C4-2B (cell line): ENCODE results near the gene FRMPD1.

Experiments used
- H3K27ac ChIP-seq: fragments of 450-650 bp; 2 replicates; pipeline ENCODE4 v1.5.1; 2017
- ZFX ChIP-seq: fragments of 450-650 bp; IDR thresholded peaks from 2 replicates; pipeline ENCODE4 v1.6.1; 2017
- TF ChIP-seq, protein P1 (sequence below): fragments of 450-650 bp; conservative IDR thresholded peaks from 2 replicates; pipeline ENCODE4 v1.5.1; 2017; ENCODE audit warnings: mild to moderate bottlenecking

FRMPD1 gene

DNA sequence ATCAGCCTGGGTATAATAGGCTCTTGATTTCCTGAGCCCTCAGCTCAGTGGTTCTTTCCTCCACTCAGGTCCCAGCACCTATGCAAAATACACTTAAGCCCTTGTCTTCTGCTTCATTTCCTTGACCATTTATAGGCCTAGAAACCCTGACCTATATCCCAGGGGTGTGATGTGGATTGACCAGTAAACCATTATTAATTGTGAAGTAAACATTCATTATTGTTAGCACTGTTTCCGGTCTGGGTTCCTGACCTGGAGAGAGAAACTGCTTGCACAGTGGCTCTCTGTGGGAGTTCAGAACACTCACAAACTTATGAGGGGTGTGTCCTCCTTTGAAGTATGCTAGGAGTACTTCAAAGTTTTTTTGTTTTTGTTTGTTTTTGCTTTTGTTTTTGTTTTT lies 38.8 kb upstream of the FRMPD1 start:
- H3K27ac ChIP-seq, result no peak overlapping the region
- no peak for TF ChIP-seq ZFX
- TF ChIP-seq, protein P1, sequence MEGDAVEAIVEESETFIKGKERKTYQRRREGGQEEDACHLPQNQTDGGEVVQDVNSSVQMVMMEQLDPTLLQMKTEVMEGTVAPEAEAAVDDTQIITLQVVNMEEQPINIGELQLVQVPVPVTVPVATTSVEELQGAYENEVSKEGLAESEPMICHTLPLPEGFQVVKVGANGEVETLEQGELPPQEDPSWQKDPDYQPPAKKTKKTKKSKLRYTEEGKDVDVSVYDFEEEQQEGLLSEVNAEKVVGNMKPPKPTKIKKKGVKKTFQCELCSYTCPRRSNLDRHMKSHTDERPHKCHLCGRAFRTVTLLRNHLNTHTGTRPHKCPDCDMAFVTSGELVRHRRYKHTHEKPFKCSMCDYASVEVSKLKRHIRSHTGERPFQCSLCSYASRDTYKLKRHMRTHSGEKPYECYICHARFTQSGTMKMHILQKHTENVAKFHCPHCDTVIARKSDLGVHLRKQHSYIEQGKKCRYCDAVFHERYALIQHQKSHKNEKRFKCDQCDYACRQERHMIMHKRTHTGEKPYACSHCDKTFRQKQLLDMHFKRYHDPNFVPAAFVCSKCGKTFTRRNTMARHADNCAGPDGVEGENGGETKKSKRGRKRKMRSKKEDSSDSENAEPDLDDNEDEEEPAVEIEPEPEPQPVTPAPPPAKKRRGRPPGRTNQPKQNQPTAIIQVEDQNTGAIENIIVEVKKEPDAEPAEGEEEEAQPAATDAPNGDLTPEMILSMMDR, result no peak

DNA sequence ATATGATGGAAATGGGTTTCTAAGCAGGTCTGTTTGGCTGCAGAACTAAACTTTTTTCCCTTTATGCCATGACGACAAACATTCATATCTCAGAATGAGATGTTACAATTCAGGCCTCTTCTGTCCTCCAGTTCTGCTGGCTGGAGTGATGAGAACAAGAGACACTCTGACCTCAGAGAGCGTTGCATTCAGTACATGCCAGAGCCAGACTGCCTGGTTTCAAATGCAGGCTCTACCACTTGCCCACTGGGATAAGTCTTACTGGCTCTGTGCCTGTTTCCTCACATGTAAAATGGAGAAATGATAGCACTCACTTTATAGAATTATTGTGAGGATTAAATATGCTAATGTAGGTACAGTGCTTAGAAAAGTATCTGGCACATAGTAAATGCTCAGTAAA lies 33.6 kb upstream of the FRMPD1 start:
- no peak for TF ChIP-seq ZFX
- TF ChIP-seq, protein P1, result no peak
- H3K27ac ChIP-seq, result no peak overlapping the region

- H3K27ac ChIP-seq, result no peak overlapping the region
- no peak for TF ChIP-seq ZFX
- TF ChIP-seq, protein P1, result no peak
These were observed 32.9 kb upstream of the FRMPD1 start for GRCh38 chr9:37617832-37618231.

GRCh38 chr9:37618817-37619216 lies 31.9 kb upstream of the FRMPD1 start:
- no peak overlapping the region for H3K27ac ChIP-seq
- no peak for TF ChIP-seq ZFX
- TF ChIP-seq, protein P1, result no peak

DNA sequence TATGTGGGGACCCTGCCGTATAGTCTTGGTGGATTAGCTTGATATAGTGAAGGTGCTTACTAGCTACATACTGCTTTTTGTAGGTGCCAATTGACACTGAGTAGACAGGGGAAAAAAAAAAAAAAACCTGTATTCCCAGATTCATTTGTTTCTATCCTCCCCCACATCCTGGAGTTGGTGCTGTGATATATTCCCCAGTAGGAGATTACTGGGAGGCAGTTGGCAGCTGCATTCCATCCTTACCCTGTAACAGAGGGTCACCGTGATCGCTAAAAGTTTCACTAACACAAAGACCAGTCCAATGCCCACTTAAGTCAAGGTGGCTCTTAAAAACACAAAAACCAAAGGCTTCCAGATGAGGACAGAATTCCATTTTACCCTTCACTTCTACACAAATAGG lies 30.9 kb upstream of the FRMPD1 start:
- TF ChIP-seq ZFX, result no peak
- TF ChIP-seq, protein P1, result no peak
- no peak overlapping the region for H3K27ac ChIP-seq

GRCh38 chr9:37620396-37620795 lies 30.4 kb upstream of the FRMPD1 start:
- H3K27ac ChIP-seq, result no peak overlapping the region
- TF ChIP-seq ZFX, result no peak

DNA sequence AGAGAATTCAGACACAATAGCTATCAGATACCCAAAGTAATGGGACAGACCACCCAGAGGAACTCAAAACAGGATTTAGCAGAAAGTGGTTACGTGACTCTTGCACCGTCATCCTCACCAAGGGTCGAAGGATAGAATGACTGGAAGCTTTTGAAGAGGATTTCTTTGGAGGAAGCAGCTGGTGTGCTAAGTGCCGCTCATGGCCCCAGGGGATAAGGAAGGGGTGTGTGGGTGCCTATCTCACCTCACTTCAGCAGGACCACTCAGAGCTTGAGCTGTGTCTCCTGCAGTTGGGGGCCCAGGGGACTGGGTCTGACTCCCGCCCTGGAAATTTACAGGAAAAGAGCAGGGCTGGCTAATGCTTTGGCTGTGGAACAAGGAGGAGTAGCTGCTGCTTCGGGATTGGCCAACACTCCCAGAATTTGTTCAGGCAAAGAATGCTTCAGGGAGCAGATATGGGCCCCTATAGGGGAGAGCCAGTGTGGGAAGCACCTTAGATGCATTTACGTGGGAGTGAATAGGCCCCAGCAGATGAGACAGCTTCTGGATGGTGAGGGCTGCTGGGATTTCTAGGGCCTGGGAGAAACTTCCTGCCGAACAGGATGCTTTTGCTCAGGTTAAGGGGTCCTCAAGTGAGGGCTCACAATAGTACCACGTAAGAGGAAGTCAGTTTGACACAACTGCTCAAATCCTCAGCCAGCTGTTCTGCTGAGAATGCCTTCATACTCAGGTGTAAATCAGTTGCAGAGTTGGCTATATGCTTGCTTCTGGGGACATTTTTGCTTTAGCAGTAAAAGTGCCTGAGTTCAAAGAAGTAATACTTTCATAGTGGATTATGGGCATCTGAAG lies 29.3 kb upstream of the FRMPD1 start:
- TF ChIP-seq ZFX, result no peak
- TF ChIP-seq, protein P1, result no peak
- H3K27ac ChIP-seq, result no peak overlapping the region

DNA sequence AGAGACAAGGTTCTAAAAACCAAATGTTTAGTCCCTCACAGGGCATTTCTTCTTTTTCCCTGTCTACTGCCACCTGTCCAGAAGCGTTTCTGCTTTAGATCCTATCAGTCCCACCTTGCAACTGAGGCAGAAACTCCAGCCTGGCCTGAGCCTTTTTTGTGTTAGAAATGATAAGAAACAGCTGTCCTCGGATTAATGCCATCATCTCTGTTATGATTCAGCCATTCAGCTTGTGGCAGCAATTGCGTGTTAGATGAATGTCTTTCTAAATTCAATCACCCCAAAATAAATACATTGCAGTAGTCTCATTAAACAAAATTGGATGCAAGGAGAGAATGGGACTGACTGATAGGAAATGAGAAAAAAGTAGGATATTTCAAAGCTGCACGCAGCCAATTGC lies 28.3 kb upstream of the FRMPD1 start:
- TF ChIP-seq, protein P1, result no peak
- TF ChIP-seq ZFX, result no peak
- no peak overlapping the region for H3K27ac ChIP-seq
